Bone marrow (tissue), 2 donors: ENCODE measurements around the gene IGF1R.

Source experiments
- DNase-seq, 2 donors: peaks; one replicate each; lab custom pipeline; 2025; lab: John Stamatoyannopoulos, UW

Gene IGF1R

GRCh38 chr15:98858610-98859023, 210.3 kb downstream of the IGF1R start:
- no peak for DNase-seq

DNA sequence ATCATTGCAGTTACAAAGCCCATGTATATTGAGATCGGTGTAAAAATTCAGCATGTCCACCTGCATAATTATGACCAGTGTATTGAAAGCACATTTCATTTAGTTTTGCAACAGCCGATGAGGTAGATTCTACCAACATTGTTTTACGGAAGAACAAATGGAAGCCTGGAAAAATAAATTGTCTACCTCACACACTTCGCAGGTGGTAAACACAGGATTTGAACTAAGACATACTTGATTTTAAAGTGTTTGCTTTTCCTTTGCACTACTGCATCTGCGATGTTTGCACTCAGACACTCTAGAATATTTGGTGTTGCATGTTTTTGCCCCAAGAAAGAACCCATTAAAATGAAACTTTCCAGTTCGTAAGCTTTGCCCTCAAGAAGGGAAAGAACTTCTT, 210.8 kb downstream of the IGF1R start:
- no peak for DNase-seq

GRCh38 chr15:98860281-98861041, 212.1 kb downstream of the IGF1R start:
- no peak for DNase-seq

- DNase-seq: no peak
Measured at GRCh38 chr15:98861188-98861587, 212.8 kb downstream of the IGF1R start.

DNA sequence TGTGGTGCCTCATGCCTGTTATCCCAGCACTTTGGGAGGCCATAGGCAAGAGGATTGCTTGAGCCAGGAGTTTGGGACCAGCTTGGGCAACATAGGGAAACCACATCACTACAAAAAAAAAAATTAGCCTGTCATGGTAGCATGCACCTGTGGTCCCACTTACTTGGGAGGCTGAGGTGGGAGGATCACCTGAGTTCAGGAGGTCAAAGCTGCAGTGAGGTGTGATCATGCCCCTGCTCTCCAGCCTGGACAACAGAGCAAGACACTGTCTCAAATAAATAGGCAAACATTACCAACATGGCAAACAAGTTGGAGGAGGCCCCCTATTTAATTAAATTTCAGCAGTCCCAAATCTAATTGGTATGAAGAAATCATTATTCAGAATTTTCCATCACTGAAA, 215.6 kb downstream of the IGF1R start:
- no peak for DNase-seq

DNA sequence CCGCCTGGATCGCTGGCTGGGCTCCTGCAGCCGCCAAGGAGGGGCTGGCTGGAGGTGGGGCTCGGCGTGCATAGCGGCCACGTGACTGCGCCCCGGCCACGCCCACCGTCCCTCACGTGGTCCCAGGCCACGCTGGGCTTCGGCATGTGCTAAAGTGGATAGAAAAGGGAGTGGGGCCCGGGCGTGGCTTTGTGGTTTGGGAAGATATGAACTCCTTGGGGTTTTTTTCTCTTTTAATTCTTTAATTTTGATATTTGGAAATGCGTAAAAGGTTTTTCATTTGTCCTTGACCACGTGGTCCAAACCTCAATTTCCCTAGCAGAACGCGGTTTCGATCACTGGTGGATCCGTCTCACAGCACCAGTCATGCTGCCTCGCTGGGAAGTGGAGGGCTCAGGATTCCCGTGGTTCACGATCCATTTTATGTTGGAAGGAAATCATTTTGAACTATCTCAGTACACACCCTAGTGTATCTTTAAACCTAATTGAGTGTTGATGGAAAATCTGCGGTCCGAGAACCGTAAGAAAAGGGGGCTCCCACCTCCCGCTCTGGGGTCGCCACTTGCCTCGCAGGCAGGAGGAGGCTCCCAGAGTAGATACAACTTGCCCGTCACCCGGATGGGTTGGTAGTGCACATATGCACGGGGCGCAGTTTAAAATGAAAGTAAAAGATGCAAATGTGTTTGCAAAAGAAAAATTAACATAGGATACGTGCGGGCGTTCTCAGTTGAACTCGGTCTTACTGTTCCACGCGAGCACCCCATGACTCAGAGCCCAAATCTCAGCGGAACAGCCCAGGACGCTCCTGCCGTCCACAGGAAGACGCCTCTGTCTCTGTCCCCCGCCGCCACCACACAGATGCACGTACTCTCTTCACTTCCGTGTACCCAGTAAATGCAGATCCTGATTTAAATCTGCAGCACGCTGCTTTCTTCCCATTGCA, 217.3 kb downstream of the IGF1R start:
- DNase-seq: peak; percentile 13 to 30

DNA sequence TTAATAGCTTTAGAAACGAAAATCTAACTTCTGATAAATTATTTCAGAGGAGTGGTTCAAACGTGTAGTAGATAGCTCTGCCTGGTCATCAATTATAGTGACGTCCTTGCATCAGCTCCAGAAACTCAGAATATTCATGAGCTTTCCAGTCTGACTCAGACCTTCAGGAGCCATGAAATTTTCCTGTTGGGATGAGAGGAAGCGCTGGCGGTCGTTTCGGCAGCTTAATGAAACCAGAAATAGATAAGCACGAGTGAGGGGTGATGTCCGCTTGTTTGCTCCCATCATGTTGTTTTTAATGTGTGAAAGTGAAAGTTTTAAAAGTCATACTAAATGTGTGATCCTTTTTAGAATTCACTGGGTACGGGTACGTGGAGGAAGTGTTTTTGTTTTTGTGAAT, 218.2 kb downstream of the IGF1R start:
- DNase-seq: no peak

GRCh38 chr15:98868564-98868963, 220.2 kb downstream of the IGF1R start:
- no peak for DNase-seq

DNA sequence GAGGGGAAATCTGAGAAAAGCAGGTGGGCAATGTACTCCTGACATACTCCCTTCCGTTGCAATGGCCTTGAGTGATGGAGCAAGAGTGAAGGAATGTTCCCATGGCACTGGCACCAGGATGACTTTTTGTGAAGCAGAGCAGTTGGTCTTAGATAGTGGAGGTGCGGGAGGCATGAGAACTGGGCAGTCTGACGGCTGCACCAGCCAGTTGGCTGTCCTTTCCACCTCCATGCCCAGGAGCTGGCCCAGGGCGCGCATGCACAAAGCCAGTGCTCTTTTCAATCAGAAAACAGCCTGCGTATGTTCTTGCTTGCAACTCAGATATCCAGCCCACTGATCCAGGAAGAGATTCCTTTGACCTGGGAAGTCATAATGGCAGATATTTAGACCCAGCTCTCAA, 222.4 kb downstream of the IGF1R start:
- no peak for DNase-seq

DNA sequence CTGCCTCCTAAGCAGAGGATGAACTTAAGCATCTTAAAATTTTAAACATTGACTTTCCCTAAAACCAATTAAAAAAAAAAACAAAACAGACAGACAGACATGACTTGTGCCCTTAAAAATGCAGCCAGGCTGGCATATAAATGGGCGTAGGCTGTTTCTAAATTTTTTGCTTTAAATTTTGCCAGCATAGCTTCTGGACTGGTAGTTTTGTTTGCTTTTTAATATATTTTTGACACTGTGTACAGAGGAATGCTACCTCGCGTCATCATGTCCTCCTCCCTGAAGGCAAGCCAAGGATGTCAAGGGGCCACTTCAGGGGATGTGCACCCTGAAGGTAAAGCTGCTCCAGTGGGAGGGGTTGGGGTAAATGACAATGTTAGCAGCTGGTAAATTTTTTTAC, 224.4 kb downstream of the IGF1R start:
- no peak for DNase-seq

- no peak for DNase-seq
Measured at GRCh38 chr15:98873441-98874218, 225.3 kb downstream of the IGF1R start.

DNA sequence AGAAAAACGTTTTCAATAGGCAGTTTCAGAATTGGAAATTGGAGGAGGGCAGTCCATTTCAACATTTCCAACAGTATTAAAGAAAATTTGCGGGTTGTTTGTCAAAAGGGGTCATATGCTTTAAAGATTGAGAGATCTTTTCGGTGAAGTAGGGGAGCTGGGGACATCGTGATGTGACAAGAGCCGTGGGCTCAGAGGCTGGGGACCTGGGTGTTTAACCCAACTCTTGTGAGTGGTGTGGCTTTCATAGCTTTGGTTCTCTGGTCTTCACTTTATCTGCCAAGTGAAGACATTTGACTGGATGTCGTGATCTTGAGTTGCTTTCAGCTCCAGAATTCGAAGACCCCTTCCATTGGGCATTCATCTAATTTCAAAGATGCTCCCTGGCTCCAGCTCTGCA, 226.0 kb downstream of the IGF1R start:
- no peak for DNase-seq

GRCh38 chr15:98874773-98875172, 226.4 kb downstream of the IGF1R start:
- no peak for DNase-seq

DNA sequence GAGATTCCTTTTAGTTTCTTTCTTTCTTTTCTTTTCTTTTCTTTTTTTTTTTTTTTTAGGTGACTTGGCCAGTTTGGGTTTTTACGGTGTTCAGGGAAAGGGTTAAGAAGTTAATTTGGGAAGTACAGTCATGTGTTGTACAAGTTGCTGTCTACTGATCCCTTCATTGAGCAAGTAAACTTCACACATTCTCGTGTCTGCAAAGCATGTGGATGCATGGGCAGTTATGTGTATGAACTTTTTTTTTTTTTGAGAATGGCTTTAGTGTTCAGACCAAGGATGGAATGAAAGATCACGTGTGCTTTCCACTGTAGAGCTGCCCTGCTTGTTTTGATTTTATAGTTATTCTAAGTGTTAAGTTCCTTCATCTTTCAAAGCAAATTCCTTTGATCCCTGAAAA, 227.0 kb downstream of the IGF1R start:
- no peak for DNase-seq

DNA sequence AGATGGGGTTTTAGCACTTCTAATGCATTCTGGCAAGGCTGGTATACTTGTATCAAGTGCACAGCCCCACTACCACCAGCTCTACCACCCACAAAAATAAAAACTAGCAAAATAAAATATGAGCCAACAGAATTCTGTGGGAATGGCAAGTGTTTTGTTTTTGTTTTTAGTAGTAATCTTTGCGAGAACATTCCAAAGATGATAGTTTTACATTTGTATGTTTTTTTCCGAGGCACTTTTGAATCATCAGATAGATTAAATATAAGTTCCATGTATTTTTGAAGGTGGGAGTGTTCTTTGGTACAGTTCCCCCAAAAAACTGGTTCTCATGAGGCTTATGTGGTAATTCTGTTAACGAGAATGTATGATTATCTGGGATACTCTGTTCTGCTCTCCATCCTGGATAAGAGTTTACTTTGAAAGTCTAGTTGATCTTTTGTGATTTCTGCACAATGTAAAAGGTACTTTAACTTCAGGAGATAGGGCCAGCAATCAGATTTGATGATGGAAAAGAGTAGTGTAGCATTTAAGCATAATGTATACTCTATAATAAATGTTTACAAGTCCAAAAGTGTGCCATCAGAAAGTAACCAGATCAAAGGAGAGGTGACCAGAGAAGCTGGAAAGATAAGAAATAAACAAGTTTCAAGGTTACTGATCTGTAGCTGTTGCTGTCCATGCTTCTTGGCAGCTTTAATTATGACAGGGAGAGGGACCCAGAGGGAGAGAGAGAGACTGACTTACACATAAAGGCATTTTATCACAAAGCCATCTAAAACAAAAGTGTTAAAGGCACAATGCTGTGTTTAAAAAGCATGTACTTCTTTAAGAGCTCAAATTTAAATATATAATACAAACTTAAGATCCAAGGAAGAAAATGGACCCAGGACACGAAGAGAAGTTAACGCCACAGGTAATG, 228.4 kb downstream of the IGF1R start:
- no peak for DNase-seq

GRCh38 chr15:98878172-98878571, 229.8 kb downstream of the IGF1R start:
- no peak for DNase-seq

GRCh38 chr15:98878862-98879261, 230.5 kb downstream of the IGF1R start:
- no peak for DNase-seq

GRCh38 chr15:98881526-98882520, 233.5 kb downstream of the IGF1R start:
- no peak for DNase-seq

- no peak for DNase-seq
Measured at GRCh38 chr15:98883478-98883877, 235.1 kb downstream of the IGF1R start.

GRCh38 chr15:98884894-98885293, 236.6 kb downstream of the IGF1R start:
- DNase-seq: no peak
